Naive thymus-derived CD4-positive, alpha-beta T cell (primary cell): Measurements from ENCODE around the gene MIA. TPM values are rescaled to one million over a fixed set of nuclear protein-coding genes. Genes with fewer than 3 reads are reported as not detected.

Source experiments
- ATAC-seq: fragments of 150-1000 bp; cut with Tn5 transposase; 2 replicates; pipeline ENCODE4 v1.10.0; 2021; ENCODE audit warnings: mild to moderate bottlenecking, moderate library complexity
- CTCF ChIA-PET: fragments of 350-600 bp; sonication (Branson Sonifier 250); formaldehyde crosslinking; loops from one replicate; lab custom pipeline; 2021; ENCODE audit warnings: antibody characterized with exemption; lab: Charles Lee
- POLR2A ChIA-PET: fragments of 350-600 bp; sonication (Branson Sonifier 250); formaldehyde crosslinking; loops from one replicate; lab custom pipeline; 2021; ENCODE audit warnings: antibody characterized with exemption, inconsistent platforms; lab: Charles Lee
- DNase-seq, 9 donors: peaks; one replicate each; pipeline versions ENCODE4 v3.0.0 to v3.0.0-alpha.2; 2020 to 2022; ENCODE audit warnings: mixed read lengths in 1 of 9
- H3K27ac ChIP-seq: one replicate; pipeline ENCODE4 v1.7.0; 2013; ENCODE audit warnings: mild to moderate bottlenecking, low read depth, low read length, moderate library complexity
- H3K27me3 ChIP-seq, 2 donors: one replicate each; pipeline ENCODE4 v1.7.0; 2013; ENCODE audit warnings: low read length in 2 of 2, mild to moderate bottlenecking in 2 of 2, moderate library complexity in 2 of 2; ENCODE audit not compliant: control insufficient read depth in 2 of 2, insufficient read depth in 2 of 2
- H3K36me3 ChIP-seq, 3 experiments: 1 replicate in 2 of 3; 2 replicates in 1 of 3; pipeline ENCODE4 v1.7.0; 2013; ENCODE audit warnings: low read length in 3 of 3, mild to moderate bottlenecking in 3 of 3, moderate library complexity in 1 of 3; ENCODE audit not compliant: insufficient read depth in 3 of 3, control insufficient read depth in 2 of 3
- H3K4me1 ChIP-seq, 2 donors: one replicate each; pipeline ENCODE4 v1.7.0; 2013; ENCODE audit warnings: low read length in 2 of 2, mild to moderate bottlenecking in 2 of 2, moderate library complexity in 1 of 2; ENCODE audit not compliant: control insufficient read depth in 2 of 2, insufficient read depth in 2 of 2
- H3K4me3 ChIP-seq: 2 replicates; pipeline ENCODE4 v1.7.0; 2013; ENCODE audit warnings: mild to moderate bottlenecking, low read length
- H3K9me3 ChIP-seq, 3 experiments: 1 replicate in 2 of 3; 2 replicates in 1 of 3; pipeline ENCODE4 v1.7.0; 2013; ENCODE audit warnings: low read length in 3 of 3; ENCODE audit not compliant: control insufficient read depth in 2 of 3
- H3K27ac Mint-ChIP-seq, 9 donors: one replicate each; pipeline ENCODE4 v1.8.0; 2020 to 2022; ENCODE audit warnings: mixed read lengths in 9 of 9, mild to moderate bottlenecking in 8 of 9, moderate library complexity in 5 of 9, inconsistent platforms in 2 of 9
- H3K27me3 Mint-ChIP-seq, 5 donors: one replicate each; pipeline ENCODE4 v1.8.0; 2021 to 2022; ENCODE audit warnings: mixed read lengths in 5 of 5, mild to moderate bottlenecking in 1 of 5
- H3K36me3 Mint-ChIP-seq, 5 donors: one replicate each; pipeline ENCODE4 v1.8.0; 2020 to 2022; ENCODE audit warnings: mixed read lengths in 5 of 5, mild to moderate bottlenecking in 3 of 5, inconsistent platforms in 1 of 5
- H3K4me1 Mint-ChIP-seq, 7 donors: one replicate each; pipeline ENCODE4 v1.8.0; 2020 to 2022; ENCODE audit warnings: mixed read lengths in 7 of 7, mild to moderate bottlenecking in 3 of 7, inconsistent platforms in 1 of 7
- H3K4me3 Mint-ChIP-seq, 10 donors: one replicate each; pipeline ENCODE4 v1.8.0; 2020 to 2022; ENCODE audit warnings: mild to moderate bottlenecking in 10 of 10, mixed read lengths in 10 of 10, moderate library complexity in 6 of 10, inconsistent platforms in 2 of 10
- H3K9me3 Mint-ChIP-seq, 11 donors: one replicate each; pipeline ENCODE4 v1.8.0; 2020 to 2022; ENCODE audit warnings: mixed read lengths in 11 of 11, mild to moderate bottlenecking in 4 of 11, inconsistent platforms in 1 of 11, moderate library complexity in 1 of 11
- intact Hi-C, 2 donors: fragments of 100-400 bp; cut with micrococcal nuclease; formaldehyde crosslinking; loops; one replicate each; pipeline ENCODE4 v1.15.1; 2023
- polyA plus RNA-seq, 2 donors: library from polyadenylated mRNA; unstranded; fragments of 300-500 nt; fragmentation: Illumina TruSeq; gene quantifications; one replicate each; pipeline ENCODE4 v1.2.3, GENCODE V29; 2021
- total RNA-seq, 6 experiments: library from RNA in 5 of 6; stranded (reverse) in 5 of 6; gene quantifications; 1 replicate in 5 of 6; 2 replicates in 1 of 6; pipeline ENCODE4 v1.2.3 and lab custom pipeline; 2021 to 2026

The MIA gene
- total and polyA plus RNA-seq, 7 experiments from 2014 or later, result 4.9 to 7.2 TPM; not detected in 5

DNA sequence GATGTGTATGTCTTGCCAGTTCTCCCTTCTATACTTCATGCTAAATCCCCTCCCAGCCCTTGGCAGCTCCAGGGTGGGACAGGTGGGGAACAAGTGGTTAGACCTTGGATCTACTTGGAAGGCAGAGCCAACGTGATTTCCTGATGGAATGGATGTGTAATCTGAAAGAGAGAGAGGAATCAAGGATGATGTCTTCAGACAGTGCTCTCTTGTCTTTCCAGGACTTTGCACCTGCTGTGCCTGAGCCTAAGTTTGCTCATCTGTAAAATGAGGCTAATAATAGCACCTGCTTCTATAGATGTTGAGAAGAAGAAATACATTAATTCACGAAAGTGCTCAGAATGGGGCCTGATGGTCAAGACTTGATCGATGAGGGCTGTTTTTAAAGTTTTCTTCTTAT lies 16.7 kb downstream of the MIA start:
- no peak overlapping the region for H3K27ac ChIP-seq
- no peaks in the 10 kb centered on the region for H3K4me1 ChIP-seq
- H3K9me3 ChIP-seq, result no peaks in the 10 kb centered on the region
- Mint-ChIP-seq H3K9me3 (no peaks in the 10 kb centered on the region), H3K4me3 (peak overlapping the region in 1 of 10 donors; percentile 29), H3K36me3 (peaks cover 0 to 24% (median 8%) of the 10 kb centered on the region in 5 donors), H3K27me3 (no peaks in the 10 kb centered on the region), H3K27ac (peak overlapping the region in 7 of 9 donors; percentile 18 to 67 (median 38)), H3K4me1 (peaks cover 0 to 24% (median 7%) of the 10 kb centered on the region in 7 donors)
- H3K4me3 ChIP-seq, result no peak overlapping the region
- peaks cover 0 to 23% (median 0%) of the 10 kb centered on the region in 3 experiments for H3K36me3 ChIP-seq
- CTCF ChIA-PET, result interaction anchor here (0.8 kb wide), 1 partner anchor 35 kb away, joined by 4 read pairs; no protein-coding TSS in a partner anchor
- intact Hi-C loops, result no loop called here
- DNase-seq (no peak), ATAC-seq (no peak)
- H3K27me3 ChIP-seq, result no peaks in the 10 kb centered on the region
- POLR2A ChIA-PET, result no interaction called here

DNA sequence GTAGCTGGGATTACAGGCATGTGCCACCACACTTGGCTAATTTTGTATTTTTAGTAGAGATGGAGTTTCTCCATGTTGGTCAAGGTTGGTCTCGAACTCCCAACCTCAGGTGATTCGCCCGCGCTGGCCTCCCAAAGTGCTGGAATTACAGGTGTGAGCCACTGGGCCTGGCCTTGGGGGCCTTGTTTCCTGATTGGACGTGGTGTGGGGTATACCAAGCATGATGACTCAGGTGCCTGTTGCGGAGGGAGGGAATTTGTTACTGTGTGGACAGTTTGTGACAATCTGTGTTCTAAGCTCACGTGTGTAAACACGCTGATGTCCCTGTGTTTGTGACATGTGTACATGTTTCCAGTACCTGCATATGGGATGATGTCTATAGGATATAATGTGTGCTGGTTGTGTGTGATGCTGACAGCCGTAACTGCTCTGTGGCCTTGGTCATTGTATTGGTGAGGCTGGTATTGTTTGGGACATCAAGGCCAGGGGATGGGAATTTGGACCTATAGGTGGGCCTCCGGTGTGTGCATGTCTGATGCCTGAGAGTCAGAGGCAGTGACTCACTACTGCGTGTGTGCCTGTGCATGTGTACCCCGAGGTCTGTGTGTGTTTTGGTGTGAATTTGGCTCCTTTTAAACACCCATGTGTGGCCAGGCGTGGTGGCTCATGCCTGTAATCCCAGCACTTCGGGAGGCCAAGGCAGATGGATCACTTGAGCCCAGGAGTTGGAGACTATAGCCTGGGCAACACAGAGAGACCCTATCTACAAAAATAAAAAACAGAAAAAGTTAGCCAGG lies 22.0 kb downstream of the MIA start:
- no peaks in the 10 kb centered on the region for H3K9me3 ChIP-seq
- H3K27ac Mint-ChIP-seq, result peak overlapping the region; percentile 81 to 100 (median 98)
- no peaks in the 10 kb centered on the region for H3K9me3 Mint-ChIP-seq
- H3K4me1 ChIP-seq, result peaks cover 25 to 29% of the 10 kb centered on the region in 2 donors
- no peaks in the 10 kb centered on the region for H3K27me3 ChIP-seq
- H3K27ac ChIP-seq, result peak overlapping the region; percentile 90
- H3K4me3 Mint-ChIP-seq, result peak overlapping the region; percentile 21 to 100 (median 93)
- ATAC-seq (no peak), DNase-seq (no peak)
- peaks cover 0 to 25% (median 6%) of the 10 kb centered on the region in 5 donors for H3K36me3 Mint-ChIP-seq
- POLR2A ChIA-PET, result interaction anchor here (0.6 to 5.5 kb wide), 14 partner anchors 9 to 348 kb away, joined by 3 to 89 read pairs (median 6); partner anchors contain the start of genes ACTMAP, COQ8B, ITPKC and MIA
- H3K4me3 ChIP-seq, result peak overlapping the region; percentile 77
- CTCF ChIA-PET, result interaction anchor here (0.5 to 2.6 kb wide), 8 partner anchors 10 to 745 kb away, joined by 3 to 21 read pairs (median 6); partner anchors contain the start of genes ACTMAP, RAB4B and SNRPA
- no peaks in the 10 kb centered on the region for H3K27me3 Mint-ChIP-seq
- intact Hi-C loops, result loop anchor here in 1 of 2 donors (5.0 kb wide), 2 partner anchors 185 to 370 kb away; partner anchors contain the start of gene SERTAD1
- peaks cover 0 to 18% (median 0%) of the 10 kb centered on the region in 3 experiments for H3K36me3 ChIP-seq
- H3K4me1 Mint-ChIP-seq, result peaks cover 19 to 48% (median 39%) of the 10 kb centered on the region in 7 donors

DNA sequence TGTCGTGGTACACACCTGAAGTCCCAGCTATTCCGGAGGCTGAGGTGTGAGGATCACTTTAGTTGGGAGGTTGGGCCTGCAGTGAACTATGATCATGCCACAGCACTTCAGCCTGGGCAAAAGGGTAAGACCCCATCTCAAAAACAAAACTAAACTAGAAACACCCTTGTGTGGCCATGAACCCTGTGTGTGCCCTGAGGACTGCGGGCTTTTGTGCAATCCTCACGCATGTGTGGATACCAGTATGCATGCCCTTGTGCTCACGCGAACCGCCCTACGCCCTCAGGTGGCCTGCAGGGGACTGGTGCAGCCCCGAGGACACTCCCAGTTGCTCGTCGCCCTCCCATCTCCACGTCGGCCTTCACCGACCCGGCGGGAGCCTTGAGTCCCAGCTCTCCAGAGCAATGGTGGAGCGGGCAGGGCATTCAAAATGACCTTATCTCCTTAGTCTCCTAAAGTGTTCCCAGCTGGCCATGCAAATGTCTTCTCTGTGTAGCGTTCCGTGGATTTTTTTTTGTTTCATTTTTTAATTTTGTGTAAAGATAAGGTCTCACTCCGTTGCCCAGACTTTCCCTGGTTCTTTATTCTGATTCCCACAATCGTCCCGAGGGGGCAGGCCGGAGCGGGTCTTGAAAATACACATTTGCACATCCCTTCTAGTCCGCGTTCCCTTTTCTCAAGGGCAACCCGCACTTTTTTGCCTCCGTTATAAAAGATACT lies 22.8 kb downstream of the MIA start:
- POLR2A ChIA-PET, result interaction anchor here (0.6 to 5.5 kb wide), 21 partner anchors 8 to 507 kb away, joined by 3 to 89 read pairs (median 4); partner anchors contain the start of genes ACTMAP, COQ8B, HNRNPUL1 and ITPKC
- peak; percentile 39 for ATAC-seq

DNA sequence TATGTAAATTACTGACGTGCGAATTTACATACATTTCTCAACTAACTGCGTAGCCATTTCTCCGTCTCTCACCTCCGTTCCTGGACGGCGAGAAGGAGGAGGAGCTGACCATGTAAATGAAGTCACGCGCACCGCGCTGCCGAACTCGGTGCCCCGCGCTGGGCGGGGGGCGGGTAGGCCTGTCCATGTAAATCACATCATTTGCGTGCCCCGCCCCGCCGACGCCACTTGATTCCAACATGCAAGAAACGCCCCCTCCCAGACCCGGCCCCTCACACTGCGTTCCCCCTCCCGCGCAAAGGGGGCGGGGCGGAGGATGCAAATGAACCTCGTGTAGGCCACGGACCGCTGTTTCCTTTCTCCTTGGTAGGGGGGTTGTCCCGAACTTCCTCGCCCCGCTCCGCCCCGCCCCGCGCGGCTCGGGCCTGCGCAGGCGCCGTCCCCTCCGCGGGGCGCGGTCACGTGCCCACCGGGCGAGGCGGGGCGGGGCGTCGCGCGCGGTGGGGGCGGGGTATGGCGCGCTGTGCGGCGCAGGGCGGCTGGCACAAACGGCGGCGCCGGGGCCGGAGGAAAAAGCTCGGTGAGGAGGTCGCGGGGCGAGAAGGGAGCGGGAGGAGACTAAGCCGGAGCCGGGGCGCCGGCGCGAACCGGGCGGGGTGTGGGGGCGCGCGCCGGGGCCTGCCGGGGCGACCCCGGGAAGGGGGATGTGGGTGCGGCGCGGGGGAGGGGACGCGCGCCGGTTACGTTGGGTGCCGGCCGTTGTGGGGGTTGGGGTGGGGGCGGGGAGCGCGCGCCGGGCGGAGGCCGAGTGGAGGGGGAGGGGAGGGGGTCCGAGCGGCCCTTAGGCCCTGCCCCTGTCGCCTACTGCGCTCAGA lies 23.6 kb downstream of the MIA start, which contains the start of gene EGLN2:
Gene EGLN2 (plus strand): TSS at position 509 of the 875 bp plus-strand sequence. CDS start 1,382 bp downstream, outside the sequence.
- H3K4me1 Mint-ChIP-seq, result peaks cover 33 to 61% (median 53%) of the 10 kb centered on the region in 7 donors

More for the DNA sequence above, 22.8 kb downstream of the MIA start:
- Mint-ChIP-seq H3K27me3 (no peaks in the 10 kb centered on the region), H3K27ac (peak overlapping the region; percentile 96 to 100 (median 99)), H3K4me1 (peaks cover 25 to 53% (median 45%) of the 10 kb centered on the region in 7 donors), H3K4me3 (peak overlapping the region; percentile 89 to 100 (median 95)), H3K9me3 (no peaks in the 10 kb centered on the region), H3K36me3 (peaks cover 0 to 27% (median 7%) of the 10 kb centered on the region in 5 donors)
- Histone ChIP-seq H3K27ac (peak overlapping the region; percentile 90), H3K36me3 (peaks cover 0 to 18% (median 0%) of the 10 kb centered on the region in 3 experiments), H3K4me3 (peak overlapping the region; percentile 77), H3K9me3 (no peaks in the 10 kb centered on the region), H3K27me3 (no peaks in the 10 kb centered on the region), H3K4me1 (peaks cover 32 to 37% of the 10 kb centered on the region in 2 donors)
- DNase-seq, result peak; percentile 48 to 76 (median 65)
- intact Hi-C loops, result loop anchor here (1.0 to 5.0 kb wide), 16 partner anchors 9 to 465 kb away; partner anchors contain the start of genes ACTMAP (in 2 of the 2), NUMBL (in 2 of the 2), RAB4B (in 2 of the 2) and COQ8B (in 1 of the 2)
- CTCF ChIA-PET, result interaction anchor here (0.5 to 2.6 kb wide), 11 partner anchors 9 to 745 kb away, joined by 3 to 21 read pairs (median 4); partner anchors contain the start of genes ACTMAP, RAB4B and SNRPA

More for the DNA sequence above, 23.6 kb downstream of the MIA start, which contains the start of gene EGLN2:
- peaks cover 0 to 18% (median 0%) of the 10 kb centered on the region in 3 experiments for H3K36me3 ChIP-seq
- CTCF ChIA-PET, result interaction anchor here (0.7 to 2.6 kb wide), 8 partner anchors 8 to 136 kb away, joined by 3 to 21 read pairs (median 8); partner anchors contain the start of genes ACTMAP, RAB4B and SNRPA
- H3K27ac ChIP-seq, result peak within 1 kb of the TSS; percentile 90
- Mint-ChIP-seq H3K9me3 (no peaks in the 10 kb centered on the region), H3K27me3 (no peaks in the 10 kb centered on the region), H3K27ac (peak within 1 kb of the TSS; percentile 96 to 100 (median 99)), H3K36me3 (peaks cover 0 to 31% (median 7%) of the 10 kb centered on the region in 5 donors), H3K4me3 (peak within 1 kb of the TSS; percentile 89 to 100 (median 97))
- no peaks in the 10 kb centered on the region for H3K9me3 ChIP-seq
- no peaks in the 10 kb centered on the region for H3K27me3 ChIP-seq
- H3K4me3 ChIP-seq, result peak within 1 kb of the TSS; percentile 77
- peak; percentile 92 for ATAC-seq
- POLR2A ChIA-PET, result interaction anchor here (0.6 to 5.5 kb wide), 21 partner anchors 8 to 506 kb away, joined by 3 to 89 read pairs (median 4); partner anchors contain the start of genes ACTMAP, COQ8B, HNRNPUL1 and ITPKC
- intact Hi-C loops, result loop anchor here (1.0 to 5.0 kb wide), 16 partner anchors 8 to 464 kb away; partner anchors contain the start of genes ACTMAP (in 2 of the 2), NUMBL (in 2 of the 2), RAB4B (in 2 of the 2) and COQ8B (in 1 of the 2)
- peak; percentile 99 to 100 (median 100) for DNase-seq
- peaks cover 40 to 44% of the 10 kb centered on the region in 2 donors for H3K4me1 ChIP-seq
